HT1080 (cell line): ENCODE results near the gene SRGAP3. TPM values are rescaled to one million over a fixed set of nuclear protein-coding genes. Genes with fewer than 3 reads are reported as not detected.

Experiments used
- DNase-seq: peaks from one replicate; pipeline ENCODE4 v3.0.0-alpha.2; 2015; ENCODE audit warnings: low read depth
- total RNA-seq: library from RNA; depleted of rRNA; stranded (reverse); fragments of >200 nt; shearing (Covaris generic); gene quantifications from 2 replicates; pipeline ENCODE4 v1.2.3, GENCODE V29; 2014

The SRGAP3 gene
- total RNA-seq, 1 experiment from 2014 or later: 0.69 TPM

- DNase-seq: no peak
These were observed 102.9 kb downstream of the SRGAP3 start for GRCh38 chr3:9146367-9147071.

- DNase-seq: no peak
These were observed 106.3 kb downstream of the SRGAP3 start for GRCh38 chr3:9143184-9143583.

GRCh38 chr3:9142362-9142761 is 107.1 kb downstream of the SRGAP3 start:
- no peak for DNase-seq

- DNase-seq: no peak
These were observed 107.5 kb downstream of the SRGAP3 start for GRCh38 chr3:9141928-9142289.

GRCh38 chr3:9139366-9139765 is 110.1 kb downstream of the SRGAP3 start:
- no peak for DNase-seq

DNA sequence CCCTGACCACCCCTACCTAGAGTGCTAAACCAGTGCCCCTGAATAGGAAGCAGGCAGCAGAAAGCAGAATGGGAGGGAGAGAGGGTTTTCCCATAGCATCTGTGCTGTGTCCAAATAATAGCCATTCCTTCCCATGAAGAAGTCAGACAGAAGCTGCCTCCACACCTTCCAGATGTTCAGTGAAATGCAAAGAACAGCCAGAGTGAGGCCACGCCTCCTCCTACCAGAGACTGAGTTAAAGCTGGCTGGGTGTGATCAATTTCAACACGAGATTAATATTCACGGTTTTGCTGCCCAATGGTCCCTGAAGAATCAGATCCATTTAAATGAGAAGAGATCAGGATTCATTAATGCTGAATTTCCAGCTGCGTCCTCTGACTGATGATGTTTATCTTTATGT is 111.8 kb downstream of the SRGAP3 start:
- no peak for DNase-seq

DNA sequence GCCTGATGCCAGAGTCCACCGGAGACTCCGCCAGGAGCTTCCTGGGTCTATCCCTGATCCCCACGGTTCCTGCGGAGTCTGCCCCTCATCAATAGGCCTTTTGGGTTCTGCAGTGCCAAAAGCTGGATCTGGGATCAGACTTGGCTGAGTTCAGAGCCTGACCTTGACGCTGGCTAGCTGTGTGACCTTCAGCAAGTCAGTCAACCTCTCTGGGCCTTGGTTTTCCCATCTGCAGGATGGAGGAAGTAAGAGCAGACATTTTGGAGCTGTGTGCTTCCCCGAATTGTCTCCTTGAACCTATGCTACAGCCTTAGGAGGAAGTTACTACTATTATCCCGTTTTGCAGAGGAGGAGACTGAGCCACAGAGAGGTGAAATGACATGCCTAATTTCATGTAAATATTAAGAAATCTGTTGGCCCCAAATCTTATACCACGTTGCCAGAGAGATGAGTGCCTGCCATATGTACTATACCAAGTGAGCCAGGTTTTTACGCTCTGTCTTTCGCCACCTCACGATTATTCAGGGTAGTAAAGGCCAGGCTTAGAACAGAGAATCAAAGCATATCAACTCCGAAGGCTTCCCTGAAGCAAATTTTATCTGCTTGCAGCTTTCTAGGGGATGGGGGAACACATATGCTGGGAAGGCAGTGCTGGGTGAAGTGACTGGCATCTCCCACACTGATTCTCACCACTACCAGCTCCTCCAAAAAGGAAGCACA is 112.5 kb downstream of the SRGAP3 start:
- no peak for DNase-seq

GRCh38 chr3:9135930-9136525 is 113.4 kb downstream of the SRGAP3 start:
- no peak for DNase-seq

GRCh38 chr3:9135526-9135925 is 113.9 kb downstream of the SRGAP3 start:
- DNase-seq: no peak

DNA sequence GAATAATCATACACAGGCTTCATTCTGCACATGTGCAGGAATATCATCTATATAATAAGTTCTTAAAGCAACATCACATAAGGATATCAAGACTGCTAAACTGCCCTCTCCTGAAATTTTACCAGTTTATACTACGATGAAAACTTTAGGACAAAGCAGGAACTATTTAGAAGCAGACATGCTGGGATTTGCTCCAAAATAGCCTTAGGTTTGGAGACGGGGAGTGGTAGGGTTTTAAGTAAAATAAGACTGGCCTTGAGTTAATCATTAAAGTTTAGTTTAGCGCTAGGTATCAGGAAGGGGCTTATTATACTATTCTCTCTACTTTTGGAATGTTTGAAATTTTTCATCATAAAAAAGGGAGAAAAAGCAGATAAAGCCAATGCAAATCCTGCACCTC is 115.8 kb downstream of the SRGAP3 start:
- no peak for DNase-seq

DNA sequence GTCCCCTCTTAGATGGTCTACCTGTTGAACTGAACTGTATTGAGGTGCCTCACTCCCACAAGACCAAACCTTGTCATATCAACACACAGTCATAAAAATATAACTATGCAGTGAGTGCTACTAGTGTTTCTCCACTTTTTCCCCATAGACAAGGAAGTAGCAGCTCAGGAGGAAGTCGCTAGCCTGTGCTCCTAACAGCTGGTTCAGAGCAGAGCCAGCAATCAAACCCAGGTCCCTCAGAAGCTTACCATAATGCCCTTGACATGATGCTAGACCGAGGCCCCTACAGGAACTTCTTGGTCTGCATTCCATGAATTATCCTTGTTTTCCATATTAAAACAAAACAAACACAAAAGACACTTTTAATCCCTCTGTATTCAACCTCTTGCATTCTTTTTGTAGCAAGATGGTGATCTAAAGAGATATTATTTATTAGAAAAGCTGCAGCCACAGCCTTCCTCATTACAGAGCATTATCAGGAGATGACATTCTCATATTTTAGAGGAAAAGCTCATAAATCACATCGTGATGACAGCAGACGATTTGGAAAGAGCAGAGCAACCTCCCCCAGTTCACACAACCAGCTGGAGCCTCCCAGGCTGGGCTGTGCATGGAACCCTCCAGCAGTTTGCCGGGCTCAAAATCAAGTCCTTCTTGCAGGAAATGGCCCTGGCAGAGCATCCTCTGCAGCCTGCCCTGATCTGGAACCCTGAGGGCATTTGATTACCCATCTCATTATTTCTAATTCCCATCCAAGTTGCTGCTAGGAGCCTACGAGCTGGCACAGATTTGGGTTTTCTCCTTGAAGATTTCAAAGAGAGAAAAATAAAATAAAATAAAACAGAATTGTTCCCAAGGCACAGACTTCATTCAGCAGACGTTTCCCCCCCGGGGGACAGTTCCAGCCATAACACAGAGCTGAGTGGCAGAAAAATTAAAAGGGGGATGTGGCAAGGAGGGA is 118.8 kb downstream of the SRGAP3 start:
- no peak for DNase-seq

- DNase-seq: no peak
These were observed 120.1 kb downstream of the SRGAP3 start for GRCh38 chr3:9129365-9129764.

- no peak for DNase-seq
These were observed 124.0 kb downstream of the SRGAP3 start for GRCh38 chr3:9125278-9125951.

GRCh38 chr3:9124730-9125129 is 124.7 kb downstream of the SRGAP3 start:
- no peak for DNase-seq

GRCh38 chr3:9123840-9124239 is 125.6 kb downstream of the SRGAP3 start:
- DNase-seq: no peak

- DNase-seq: no peak
These were observed 126.6 kb downstream of the SRGAP3 start for GRCh38 chr3:9122732-9123364.

DNA sequence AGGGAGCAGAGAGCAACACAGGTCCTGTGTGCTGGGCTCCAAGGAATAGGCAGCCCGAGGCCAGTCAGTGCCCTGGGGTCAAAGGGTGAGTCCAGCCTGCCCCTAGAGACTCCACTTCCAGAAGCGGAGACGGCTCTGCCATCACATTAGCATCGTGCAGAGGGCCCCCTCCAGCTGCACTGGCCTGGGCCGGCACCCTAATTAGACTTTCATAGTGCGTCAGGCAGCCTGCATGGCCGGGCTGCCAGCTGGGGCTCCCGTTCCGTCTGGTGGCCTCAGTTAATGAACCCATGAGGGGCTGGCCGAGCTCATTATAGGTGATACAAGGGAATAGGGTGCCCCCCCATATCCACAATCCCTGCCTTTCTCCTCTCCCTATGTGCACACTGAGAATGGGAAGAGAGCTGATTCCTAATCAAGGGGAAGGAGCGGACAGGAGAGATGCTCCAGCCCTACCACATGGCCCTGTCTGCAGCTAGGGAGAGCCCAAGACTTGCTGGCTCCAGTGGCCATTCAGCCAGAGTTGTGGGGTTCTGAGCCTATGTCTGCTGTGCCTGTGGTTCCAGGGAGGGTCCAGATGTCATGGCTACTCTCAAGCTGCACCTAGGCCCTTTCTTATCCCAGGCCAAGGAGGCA is 128.0 kb downstream of the SRGAP3 start:
- no peak for DNase-seq

DNA sequence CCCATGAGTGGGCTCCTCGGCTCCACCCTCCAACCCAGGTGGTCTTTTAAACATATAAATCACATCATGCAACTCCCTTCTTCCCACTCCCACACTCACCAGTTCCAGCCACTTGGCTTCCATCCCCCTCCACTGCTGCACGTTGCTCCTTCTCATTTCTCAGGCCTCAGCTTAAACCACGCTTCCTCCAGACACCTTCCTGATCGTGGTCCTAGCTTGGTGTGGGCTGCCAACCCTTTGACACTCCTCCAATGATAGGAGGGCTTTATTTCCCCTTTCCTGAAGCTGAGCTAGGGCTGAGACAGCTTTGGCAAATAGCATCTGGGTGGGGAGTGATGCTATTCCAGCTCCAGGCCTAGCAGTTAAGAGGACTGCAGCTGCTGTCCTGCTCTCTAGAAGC is 130.1 kb downstream of the SRGAP3 start:
- no peak for DNase-seq

DNA sequence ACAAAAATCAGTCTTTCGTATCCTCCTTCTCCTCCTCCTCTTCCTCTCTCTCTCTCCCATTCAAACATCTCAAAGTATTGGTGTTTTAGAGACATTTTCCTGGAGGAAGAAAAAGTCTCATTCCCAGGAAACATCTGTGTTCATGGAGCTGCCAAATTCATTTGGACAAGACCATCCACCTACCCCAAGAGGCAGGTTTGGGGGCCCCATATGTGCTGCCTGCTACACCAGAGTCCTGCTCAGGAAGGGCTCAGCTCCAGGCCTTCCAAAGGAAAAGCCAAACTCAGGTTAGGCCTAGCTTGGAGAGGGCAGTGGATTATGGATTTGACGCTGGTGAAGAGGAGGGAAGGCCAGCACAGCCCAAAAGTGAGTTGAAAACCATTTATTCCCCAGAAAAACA is 131.2 kb downstream of the SRGAP3 start:
- no peak for DNase-seq

DNA sequence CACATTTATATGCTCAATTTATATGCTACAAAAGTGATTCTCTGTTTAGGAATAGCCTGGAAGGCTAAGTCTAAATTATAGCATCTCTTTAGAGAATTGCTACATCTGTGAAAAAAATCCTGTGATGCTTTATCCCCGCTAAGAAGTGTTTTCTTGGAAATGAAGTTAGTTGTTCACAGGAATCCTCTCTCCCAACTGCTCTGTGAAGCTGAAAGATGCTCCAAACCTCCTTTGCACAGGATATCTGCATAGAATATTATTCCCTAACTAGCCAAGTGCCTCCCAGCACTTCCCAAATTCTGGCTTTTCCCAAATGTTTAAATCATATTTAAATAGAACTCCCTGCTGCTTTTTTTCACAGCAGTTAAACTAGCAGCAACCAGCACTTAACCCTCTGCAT is 132.2 kb downstream of the SRGAP3 start:
- DNase-seq: no peak
